Heart left ventricle (tissue), 16 donors: Measurements from ENCODE around the gene CLDN25. TPM values are rescaled to one million over a fixed set of nuclear protein-coding genes. Genes with fewer than 3 reads are reported as not detected.
"Not testable (repeated sequence)": the region's sequence is repeated elsewhere in the genome, so short reads cannot be mapped to it uniquely, and the experiment has no call there.

Experiments
- ATAC-seq, 4 donors: fragments of 200-7000 bp; cut with Tn5 transposase; one replicate each; pipeline ENCODE4 v1.9.1; 2020 to 2022; ENCODE audit warnings: moderate library complexity in 4 of 4, mild to moderate bottlenecking in 3 of 4, moderate number of reproducible peaks in 1 of 4
- DNase-seq, 5 donors: peaks; one replicate each; pipeline ENCODE4 v3.0.0-alpha.2; 2020
- H3K27ac ChIP-seq, 12 donors: fragments of 200-600 bp; sonication (generic) in 4 of 12; one replicate each; pipeline versions ENCODE4 v1.5.0 to v1.8.0; 2016 to 2022; ENCODE audit warnings: mild to moderate bottlenecking in 2 of 12
- H3K27me3 ChIP-seq, 9 donors: fragments of 200-600 bp; sonication (generic) in 2 of 9; one replicate each; pipeline versions ENCODE4 v1.5.1 to v1.8.0; 2016 to 2022; ENCODE audit warnings: mild to moderate bottlenecking in 3 of 9
- H3K36me3 ChIP-seq, 9 donors: fragments of 200-600 bp; sonication (generic) in 2 of 9; one replicate each; pipeline versions ENCODE4 v1.5.0 to v1.8.0; 2018 to 2022; ENCODE audit warnings: mild to moderate bottlenecking in 2 of 9
- H3K4me1 ChIP-seq, 12 donors: fragments of 200-600 bp; sonication (generic) in 4 of 12; one replicate each; pipeline versions ENCODE4 v1.5.0 to v1.8.0; 2016 to 2022; ENCODE audit warnings: mild to moderate bottlenecking in 3 of 12
- H3K4me3 ChIP-seq, 12 donors: fragments of 200-600 bp; sonication (generic) in 4 of 12; one replicate each; pipeline versions ENCODE4 v1.5.0 to v1.8.0; 2017 to 2022; ENCODE audit warnings: mild to moderate bottlenecking in 9 of 12, moderate library complexity in 4 of 12
- H3K9me3 ChIP-seq, 12 donors: fragments of 200-600 bp; sonication (generic) in 4 of 12; one replicate each; pipeline versions ENCODE4 v1.5.0 to v1.8.0; 2016 to 2022; ENCODE audit warnings: mild to moderate bottlenecking in 1 of 12
- POLR2A ChIP-seq, 2 donors: fragments of 450-650 bp; IDR thresholded peaks; one replicate each; pipeline ENCODE4 v1.6.1; 2017; ENCODE audit warnings: antibody characterized with exemption in 2 of 2, mild to moderate bottlenecking in 2 of 2, moderate library complexity in 2 of 2
- WGBS, 4 donors: extraction: QIAGEN DNeasy Blood & Tissue Kit in 2 of 4; methylation state at CpG; one replicate each; pipeline versions ENCODE4 v1.1.5 to v1.1.7; 2013 to 2018; 5-methylcytosine and 5-hydroxymethylcytosine counted together
- intact Hi-C, 10 donors: fragments of 100-400 bp; cut with DNase I; formaldehyde crosslinking; loops; one replicate each; pipeline versions ENCODE4 v1.11.1 to v1.14.2; 2022
- polyA plus RNA-seq, 2 donors: library from polyadenylated mRNA; stranded (reverse); fragments of 200-250 nt; gene quantifications; one replicate each; pipeline ENCODE4 v1.2.3, GENCODE V29; 2013
- total RNA-seq, 9 donors: library from RNA; depleted of rRNA in 2 of 9; stranded (reverse); fragments of >200 nt in 2 of 9; fragmentation: NEBNext Ultra II Directional in 3 of 9; extraction: Animal tissue kit (Norgen Biotek cat#: 25700) in 3 of 9; gene quantifications; one replicate each; pipeline versions ENCODE4 v1.1.0 to v1.2.4, GENCODE V29; 2016 to 2023
- TF ChIP-seq, protein P1 (sequence below), 12 donors: fragments of 200-600 bp; sonication (generic) in 4 of 12; IDR thresholded peaks; one replicate each; pipeline versions ENCODE4 v1.5.0 to v1.8.0; 2018 to 2022; ENCODE audit warnings: antibody characterized with exemption in 12 of 12, mild to moderate bottlenecking in 5 of 12
- donor health status: ischemic (EF 13 %, LVEDD 7.1; RV severe dilation, severe dysfunction).
- donor health status: healthy with polysubstance abuse.
- donor health status: DM: no; HTN: yes; CAD: no.
- donor health status: DM: no; HTN: no; CAD: no.
- donor health status: ischemic (EF 25% LVEDD 6.9; RV normal size, moderate dysfunction).
- donor health status: ischemic (EF 25% LVEDD 5.7; RV mildly dilated, moderate dysfunction).
- donor health status: healthy.
- donor health status: DM: yes; HTN: yes; CAD: no.
- donor health status: ischemic (EF 35%, LVEDD 5.7; RV mildly dilated, moderate dysfunction).
- donor health status: nonischemic (EF 11% LVEDD 7.7; RV severe dilation, severe dysfunction).
- donor health status: DM: yes; HTN: yes; CAD: no.
- donor health status: PGD.
- donor health status: ischemic (EF 29% LVEDD 5.4; RV normal size, mild dysfunction).
- donor health status: nonischemic (EF 23%, LVEDD 6.1; RV moderate dilation, normal function).

Gene CLDN25
- total and polyA plus RNA-seq, 11 donors: not detected

DNA sequence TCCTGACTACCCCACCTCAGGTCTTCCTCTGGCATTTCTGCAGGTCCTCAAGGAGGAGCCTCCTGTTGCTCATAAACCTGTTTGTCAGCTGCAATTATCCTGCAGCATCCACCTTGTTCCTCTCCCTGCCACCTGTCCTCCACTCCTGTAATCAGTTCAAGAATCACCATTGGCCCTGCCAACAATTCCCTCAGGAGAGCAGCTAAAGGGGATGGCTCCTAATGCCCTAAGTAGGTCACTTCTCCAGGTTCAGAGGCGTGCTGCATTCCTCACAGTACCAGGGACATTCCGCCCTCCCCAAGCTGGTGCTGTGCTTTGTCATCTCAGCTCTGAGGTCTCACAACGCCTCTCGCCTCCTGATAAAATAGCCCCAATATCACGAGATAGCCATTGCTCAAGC lies 2.1 kb downstream of the CLDN25 start:
- ATAC-seq: peak in 1 of 4 donors; percentile 36
- peaks cover 0 to 18% (median 6%) of the 10 kb centered on the region in 12 donors for H3K4me1 ChIP-seq
- H3K9me3 ChIP-seq: no peaks in the 10 kb centered on the region
- no peak overlapping the region for H3K27ac ChIP-seq
- intact Hi-C loops: no loop called here
- H3K27me3 ChIP-seq: peaks cover 0 to 8% (median 0%) of the 10 kb centered on the region in 9 donors
- no peaks in the 10 kb centered on the region for H3K36me3 ChIP-seq
- 36 to 44% (median 41%) methylated on average over 5 of the region's 5 CpGs for WGBS, 4 donors
- no peak overlapping the region for H3K4me3 ChIP-seq
- DNase-seq: no peak
- TF ChIP-seq, protein P1, sequence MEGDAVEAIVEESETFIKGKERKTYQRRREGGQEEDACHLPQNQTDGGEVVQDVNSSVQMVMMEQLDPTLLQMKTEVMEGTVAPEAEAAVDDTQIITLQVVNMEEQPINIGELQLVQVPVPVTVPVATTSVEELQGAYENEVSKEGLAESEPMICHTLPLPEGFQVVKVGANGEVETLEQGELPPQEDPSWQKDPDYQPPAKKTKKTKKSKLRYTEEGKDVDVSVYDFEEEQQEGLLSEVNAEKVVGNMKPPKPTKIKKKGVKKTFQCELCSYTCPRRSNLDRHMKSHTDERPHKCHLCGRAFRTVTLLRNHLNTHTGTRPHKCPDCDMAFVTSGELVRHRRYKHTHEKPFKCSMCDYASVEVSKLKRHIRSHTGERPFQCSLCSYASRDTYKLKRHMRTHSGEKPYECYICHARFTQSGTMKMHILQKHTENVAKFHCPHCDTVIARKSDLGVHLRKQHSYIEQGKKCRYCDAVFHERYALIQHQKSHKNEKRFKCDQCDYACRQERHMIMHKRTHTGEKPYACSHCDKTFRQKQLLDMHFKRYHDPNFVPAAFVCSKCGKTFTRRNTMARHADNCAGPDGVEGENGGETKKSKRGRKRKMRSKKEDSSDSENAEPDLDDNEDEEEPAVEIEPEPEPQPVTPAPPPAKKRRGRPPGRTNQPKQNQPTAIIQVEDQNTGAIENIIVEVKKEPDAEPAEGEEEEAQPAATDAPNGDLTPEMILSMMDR (IDR thresholded peaks at IDR 0.05): no peak
- no peak for TF ChIP-seq POLR2A (IDR thresholded peaks at IDR 0.05)

DNA sequence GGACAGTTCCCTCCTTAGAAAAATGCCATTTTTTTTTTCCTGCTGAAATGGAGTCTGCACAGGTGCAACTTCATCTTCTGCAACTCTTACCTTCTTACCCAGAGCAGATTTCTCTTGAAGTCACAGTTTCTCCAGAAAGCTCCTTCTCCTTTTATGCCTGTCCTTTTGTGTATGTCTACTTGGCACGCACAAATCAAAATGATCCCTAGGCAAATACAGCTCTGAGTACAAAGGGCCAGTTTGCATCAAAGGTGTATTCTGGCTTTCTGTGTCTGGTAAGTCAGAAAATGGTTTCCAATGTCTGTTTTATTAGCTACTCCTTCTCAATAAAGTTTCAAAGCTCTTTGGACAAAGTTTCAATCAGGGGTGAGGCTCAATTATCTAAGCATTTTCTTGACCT lies 2.5 kb downstream of the CLDN25 start:
- intact Hi-C loops: no loop called here
- no peak overlapping the region for H3K4me3 ChIP-seq
- H3K36me3 ChIP-seq: no peaks in the 10 kb centered on the region
- 87 to 90% (median 88%) methylated on average over 1 of the region's 1 CpG for WGBS, 4 donors
- ATAC-seq: no peak
- peaks cover 0 to 8% (median 0%) of the 10 kb centered on the region in 9 donors for H3K27me3 ChIP-seq
- no peak overlapping the region for H3K27ac ChIP-seq
- peaks cover 0 to 18% (median 6%) of the 10 kb centered on the region in 12 donors for H3K4me1 ChIP-seq
- DNase-seq: no peak
- TF ChIP-seq, protein P1 (IDR thresholded peaks at IDR 0.05): no peak
- no peak for TF ChIP-seq POLR2A (IDR thresholded peaks at IDR 0.05)
- H3K9me3 ChIP-seq: no peaks in the 10 kb centered on the region

DNA sequence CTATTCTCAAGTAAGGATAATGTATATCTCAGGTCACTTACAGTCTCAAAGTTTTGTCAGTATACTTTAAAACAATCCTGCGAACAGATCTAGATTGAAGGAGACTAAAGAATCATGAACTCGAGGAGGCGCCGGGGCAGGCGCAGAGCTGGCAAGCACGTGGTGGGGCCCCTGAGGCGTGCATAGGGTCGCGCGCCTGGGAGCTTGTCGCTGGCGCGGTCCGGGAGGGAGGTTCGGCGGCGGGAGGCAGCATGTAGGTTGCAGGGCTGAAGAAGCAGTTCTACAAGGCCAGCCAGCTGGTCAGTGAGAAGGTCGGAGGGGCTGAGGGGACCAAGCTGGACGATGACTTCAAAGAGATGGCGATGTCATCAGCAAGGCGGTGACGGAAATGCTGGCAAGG lies 9.4 kb downstream of the CLDN25 start:
- H3K27ac ChIP-seq, H3K4me1 ChIP-seq, H3K36me3 ChIP-seq, DNase-seq, intact Hi-C loops, H3K27me3 ChIP-seq, H3K4me3 ChIP-seq, H3K9me3 ChIP-seq: not testable (repeated sequence)
- ATAC-seq: peak in 1 of 4 donors; percentile 22
- WGBS, 4 donors: 84 to 89% (median 87%) methylated on average over 22 of the region's 22 CpGs

DNA sequence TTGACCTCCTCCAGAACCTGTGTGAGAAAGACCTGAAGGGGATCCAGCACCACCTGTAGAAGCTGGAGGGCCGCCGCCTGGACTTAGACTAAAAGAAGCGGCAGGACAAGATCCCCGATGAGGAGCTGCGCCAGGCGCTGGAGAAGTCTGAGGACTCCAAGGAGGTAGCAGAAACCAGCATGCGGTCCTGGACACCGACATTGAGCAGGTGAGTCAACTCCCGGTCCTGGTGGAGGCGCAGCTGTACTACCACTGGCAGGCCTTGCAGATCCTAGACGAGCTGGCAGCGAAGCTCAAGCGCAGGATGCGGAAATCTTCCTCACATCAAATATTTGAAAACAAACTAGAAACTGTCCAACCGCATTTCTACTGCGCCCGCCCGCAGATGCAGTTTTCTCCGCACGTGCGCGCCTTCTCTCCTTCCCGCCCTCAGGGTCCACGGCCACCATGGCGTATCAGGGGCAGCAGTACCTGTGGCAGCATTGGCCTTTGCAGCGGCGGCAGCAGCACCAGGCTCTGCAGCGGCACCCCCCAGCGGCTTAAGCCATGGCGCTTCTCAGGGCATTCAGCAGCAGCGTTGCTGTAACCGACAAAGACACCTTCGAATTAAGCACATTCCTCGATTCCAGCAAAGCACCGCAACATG lies 10.2 kb downstream of the CLDN25 start:
- ATAC-seq: peak in 1 of 4 donors; percentile 12
- intact Hi-C loops: loop anchor here in 2 of 10 donors (10.0 kb wide), 1 partner anchor 485 kb away; no protein-coding TSS in a partner anchor

More for the DNA sequence above, 10.2 kb downstream of the CLDN25 start:
- H3K4me3 ChIP-seq: no peak overlapping the region
- WGBS, 4 donors: 83 to 91% (median 85%) methylated on average over 35 of the region's 35 CpGs
- no peaks in the 10 kb centered on the region for H3K9me3 ChIP-seq
- no peak for DNase-seq
- H3K36me3 ChIP-seq: no peaks in the 10 kb centered on the region
- H3K4me1 ChIP-seq: no peaks in the 10 kb centered on the region
- H3K27me3 ChIP-seq: no peaks in the 10 kb centered on the region
- H3K27ac ChIP-seq: no peak overlapping the region
- TF ChIP-seq, protein P1 (IDR thresholded peaks at IDR 0.05): no peak
- no peak for TF ChIP-seq POLR2A (IDR thresholded peaks at IDR 0.05)
